Gastroesophageal sphincter (tissue), 4 donors: ENCODE data around the gene SYNDIG1L. TPM values are rescaled to one million over a fixed set of nuclear protein-coding genes. Genes with fewer than 3 reads are reported as not detected.

Source experiments
- ATAC-seq: fragments of 150-250 bp; one replicate; pipeline ENCODE4 v1.9.1; 2016; ENCODE audit warnings: mild to moderate bottlenecking, moderate library complexity
- H3K27ac ChIP-seq, 4 donors: fragments of 200-600 bp; sonication (generic) in 3 of 4; 1 replicate in 3 of 4; 2 replicates in 1 of 4; pipeline ENCODE4 v1.5.1; 2016 to 2019
- H3K27me3 ChIP-seq: fragments of 200-600 bp; sonication (generic); one replicate; pipeline ENCODE4 v1.5.1; 2019
- H3K36me3 ChIP-seq, 2 donors: fragments of 200-600 bp; sonication (generic); one replicate each; pipeline ENCODE4 v1.5.1; 2019; ENCODE audit warnings: control low read depth in 1 of 2
- H3K4me1 ChIP-seq, 3 donors: fragments of 200-600 bp; sonication (generic); 1 replicate in 2 of 3; 2 replicates in 1 of 3; pipeline ENCODE4 v1.5.1; 2016 to 2019; ENCODE audit warnings: control low read depth in 2 of 3
- H3K4me3 ChIP-seq, 2 donors: fragments of 200-600 bp; sonication (generic); one replicate each; pipeline ENCODE4 v1.5.1; 2019; ENCODE audit warnings: mild to moderate bottlenecking in 1 of 2, moderate library complexity in 1 of 2
- H3K9me3 ChIP-seq, 3 donors: fragments of 200-600 bp; sonication (generic); one replicate each; pipeline ENCODE4 v1.5.1; 2017 to 2019; ENCODE audit warnings: control low read depth in 2 of 3
- EP300 ChIP-seq: sonication (generic); formaldehyde crosslinking; IDR thresholded peaks from one replicate; pipeline ENCODE4 v1.6.1; 2017; ENCODE audit warnings: antibody characterized with exemption, mild to moderate bottlenecking
- POLR2A ChIP-seq, 2 donors: fragments of 450-650 bp; IDR thresholded peaks; one replicate each; pipeline ENCODE4 v1.6.1; 2017; ENCODE audit warnings: antibody characterized with exemption in 2 of 2, mild to moderate bottlenecking in 2 of 2, moderate library complexity in 1 of 2
- POLR2AphosphoS5 ChIP-seq: sonication (generic); formaldehyde crosslinking; IDR thresholded peaks from one replicate; pipeline ENCODE4 v1.6.1; 2017; ENCODE audit warnings: antibody characterized with exemption
- WGBS, 2 donors: methylation state at CpG; one replicate each; pipeline ENCODE4 v1.1.5; 2018; ENCODE audit warnings: low coverage in 1 of 2; 5-methylcytosine and 5-hydroxymethylcytosine counted together
- total RNA-seq, 4 donors: library from RNA; depleted of rRNA; stranded (reverse); fragments of >200 nt; gene quantifications; one replicate each; pipeline ENCODE4 v1.1.0, GENCODE V29; 2016
- TF ChIP-seq, protein P1 (sequence below), 4 experiments: fragments of 200-600 bp in 2 of 4; fragments of 450-650 bp in 2 of 4; sonication (generic) in 1 of 4; IDR thresholded peaks; one replicate each; pipeline ENCODE4 v1.5.1; 2017 to 2019; ENCODE audit warnings: antibody characterized with exemption in 4 of 4, mild to moderate bottlenecking in 2 of 4, moderate library complexity in 2 of 4

Gene SYNDIG1L
- total RNA-seq, 4 donors from 2014 or later: 0.20 to 0.47 (median 0.27) TPM; not detected in 1

DNA sequence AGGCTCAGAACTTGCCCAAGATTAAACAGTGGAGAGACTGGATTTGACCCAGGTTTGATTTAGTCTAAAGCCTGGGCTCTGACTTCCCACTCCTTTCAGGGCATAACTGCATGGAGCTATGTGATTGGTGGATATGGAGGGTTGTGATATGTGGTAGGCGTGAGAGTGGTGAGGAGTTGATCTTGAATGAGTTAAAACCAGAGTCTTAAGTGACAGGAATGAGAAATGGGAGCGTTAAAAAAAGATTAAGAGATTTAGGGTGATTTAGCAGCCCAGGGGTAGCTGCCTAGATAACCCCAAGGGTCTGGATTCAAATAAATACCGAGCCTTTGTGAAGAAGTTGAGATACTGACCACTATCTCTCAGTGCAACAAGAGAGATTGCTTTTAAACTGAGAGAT, 8.4 kb downstream of the SYNDIG1L start:
- no peak for ATAC-seq
- H3K4me1 ChIP-seq: no peaks in the 10 kb centered on the region
- TF ChIP-seq EP300: no peak
- TF ChIP-seq POLR2AphosphoS5: no peak
- no peak for TF ChIP-seq POLR2A (IDR thresholded peaks at IDR 0.05)
- TF ChIP-seq, protein P1, sequence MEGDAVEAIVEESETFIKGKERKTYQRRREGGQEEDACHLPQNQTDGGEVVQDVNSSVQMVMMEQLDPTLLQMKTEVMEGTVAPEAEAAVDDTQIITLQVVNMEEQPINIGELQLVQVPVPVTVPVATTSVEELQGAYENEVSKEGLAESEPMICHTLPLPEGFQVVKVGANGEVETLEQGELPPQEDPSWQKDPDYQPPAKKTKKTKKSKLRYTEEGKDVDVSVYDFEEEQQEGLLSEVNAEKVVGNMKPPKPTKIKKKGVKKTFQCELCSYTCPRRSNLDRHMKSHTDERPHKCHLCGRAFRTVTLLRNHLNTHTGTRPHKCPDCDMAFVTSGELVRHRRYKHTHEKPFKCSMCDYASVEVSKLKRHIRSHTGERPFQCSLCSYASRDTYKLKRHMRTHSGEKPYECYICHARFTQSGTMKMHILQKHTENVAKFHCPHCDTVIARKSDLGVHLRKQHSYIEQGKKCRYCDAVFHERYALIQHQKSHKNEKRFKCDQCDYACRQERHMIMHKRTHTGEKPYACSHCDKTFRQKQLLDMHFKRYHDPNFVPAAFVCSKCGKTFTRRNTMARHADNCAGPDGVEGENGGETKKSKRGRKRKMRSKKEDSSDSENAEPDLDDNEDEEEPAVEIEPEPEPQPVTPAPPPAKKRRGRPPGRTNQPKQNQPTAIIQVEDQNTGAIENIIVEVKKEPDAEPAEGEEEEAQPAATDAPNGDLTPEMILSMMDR (IDR thresholded peaks at IDR 0.05): no peak

DNA sequence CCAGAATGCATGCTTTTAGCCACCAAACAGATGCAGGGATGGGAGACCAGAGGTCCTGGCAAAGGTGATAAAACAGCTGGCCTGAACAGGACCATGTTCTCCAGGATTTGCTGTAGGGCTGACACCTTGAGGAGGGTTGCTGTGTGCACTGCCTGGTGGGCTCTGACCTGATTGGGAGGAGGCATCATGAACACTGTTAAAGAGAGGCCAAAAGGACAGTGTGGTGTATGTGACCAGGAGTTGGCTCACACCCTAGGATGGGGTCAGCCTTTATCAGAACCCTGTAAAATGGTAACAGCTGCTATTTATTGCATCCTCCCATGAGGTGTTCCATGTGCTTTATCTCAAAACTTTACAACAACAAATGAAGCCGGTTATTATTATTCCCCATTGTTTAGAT, 8.8 kb downstream of the SYNDIG1L start:
- TF ChIP-seq EP300: no peak
- no peak for TF ChIP-seq POLR2A (IDR thresholded peaks at IDR 0.05)
- TF ChIP-seq, protein P1 (IDR thresholded peaks at IDR 0.05): no peak
- no peak for TF ChIP-seq POLR2AphosphoS5
- Histone ChIP-seq H3K4me3 (no peak overlapping the region), H3K4me1 (no peaks in the 10 kb centered on the region), H3K27me3 (peaks cover 75% of the 10 kb centered on the region), H3K9me3 (peaks cover 0 to 10% (median 0%) of the 10 kb centered on the region in 3 donors), H3K27ac (no peak overlapping the region), H3K36me3 (no peaks in the 10 kb centered on the region)
- ATAC-seq: no peak
- 17 to 43% methylated on average over 1 of the region's 1 CpG for WGBS, 2 donors

More for the DNA sequence above, 8.4 kb downstream of the SYNDIG1L start:
- peaks cover 75% of the 10 kb centered on the region for H3K27me3 ChIP-seq
- 14 to 17% methylated on average over 3 of the region's 3 CpGs for WGBS, 2 donors
- no peaks in the 10 kb centered on the region for H3K36me3 ChIP-seq
- H3K9me3 ChIP-seq: peaks cover 0 to 10% (median 0%) of the 10 kb centered on the region in 3 donors
- no peak overlapping the region for H3K27ac ChIP-seq
- no peak overlapping the region for H3K4me3 ChIP-seq

DNA sequence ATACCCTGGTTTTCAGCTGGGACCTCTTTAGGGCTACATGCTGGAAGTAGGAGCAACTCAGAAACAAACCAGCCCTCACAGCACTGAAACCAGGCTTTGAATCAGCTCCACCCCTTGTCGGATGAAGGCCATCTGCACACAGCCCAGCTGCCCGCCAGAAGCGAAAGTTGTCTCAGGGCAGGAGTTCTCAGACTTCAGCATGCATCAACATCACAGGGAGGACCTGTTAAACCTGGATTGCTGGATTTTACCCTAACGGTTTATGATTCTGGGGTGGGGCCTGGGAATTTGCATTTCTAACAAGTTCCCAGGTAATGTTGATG, 10.9 kb downstream of the SYNDIG1L start:
- WGBS, 2 donors: 29 to 50% methylated on average over 1 to 3 of the region's 4 CpGs
- Histone ChIP-seq H3K9me3 (no peaks in the 10 kb centered on the region), H3K4me1 (no peaks in the 10 kb centered on the region), H3K27me3 (peaks cover 87% of the 10 kb centered on the region), H3K27ac (no peak overlapping the region), H3K4me3 (no peak overlapping the region), H3K36me3 (no peaks in the 10 kb centered on the region)
- no peak for ATAC-seq
- TF ChIP-seq, protein P1 (IDR thresholded peaks at IDR 0.05): no peak
- no peak for TF ChIP-seq EP300

DNA sequence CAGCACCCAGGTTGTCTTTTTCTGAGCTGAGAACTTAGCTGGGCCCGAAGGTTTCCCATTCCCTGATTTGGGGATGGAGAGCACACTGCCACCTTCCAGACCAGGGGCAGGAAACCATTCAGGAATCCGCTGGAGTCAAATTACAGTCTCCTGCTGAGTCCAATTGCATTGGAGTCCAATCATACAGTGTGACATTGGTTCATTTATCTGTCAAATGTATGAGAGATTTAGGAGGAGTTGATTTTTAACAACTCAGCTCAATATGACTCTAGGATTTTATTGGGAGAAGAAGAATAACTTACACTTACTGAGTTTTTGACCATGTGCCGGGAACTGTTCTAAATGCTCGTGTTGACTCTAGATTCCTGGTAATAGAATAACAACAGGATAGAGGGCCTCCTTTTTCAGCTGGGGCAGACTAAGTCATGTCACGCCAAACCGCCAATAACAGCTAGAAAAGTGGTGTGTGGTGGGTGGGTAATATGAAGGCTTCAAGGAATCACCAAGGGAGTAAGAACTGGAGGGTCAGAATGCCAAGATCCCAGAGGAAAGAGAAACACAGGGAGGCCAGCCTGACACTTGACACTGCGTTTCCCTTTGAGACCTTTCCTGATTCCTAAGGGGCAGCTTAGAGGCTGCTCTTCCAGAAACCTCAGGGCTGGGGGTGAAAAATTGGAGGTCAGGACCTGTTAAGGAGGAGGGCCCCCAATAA, 11.5 kb downstream of the SYNDIG1L start:
- Histone ChIP-seq H3K4me3 (no peak overlapping the region), H3K27me3 (peaks cover 87% of the 10 kb centered on the region), H3K36me3 (no peaks in the 10 kb centered on the region), H3K27ac (no peak overlapping the region), H3K9me3 (no peaks in the 10 kb centered on the region), H3K4me1 (no peaks in the 10 kb centered on the region)
- ATAC-seq: no peak
- TF ChIP-seq, protein P1 (IDR thresholded peaks at IDR 0.05): no peak
- TF ChIP-seq POLR2A (IDR thresholded peaks at IDR 0.05): no peak
- TF ChIP-seq EP300: no peak
- no peak for TF ChIP-seq POLR2AphosphoS5
- WGBS, 2 donors: 28 to 75% methylated on average over 3 to 4 of the region's 7 CpGs

DNA sequence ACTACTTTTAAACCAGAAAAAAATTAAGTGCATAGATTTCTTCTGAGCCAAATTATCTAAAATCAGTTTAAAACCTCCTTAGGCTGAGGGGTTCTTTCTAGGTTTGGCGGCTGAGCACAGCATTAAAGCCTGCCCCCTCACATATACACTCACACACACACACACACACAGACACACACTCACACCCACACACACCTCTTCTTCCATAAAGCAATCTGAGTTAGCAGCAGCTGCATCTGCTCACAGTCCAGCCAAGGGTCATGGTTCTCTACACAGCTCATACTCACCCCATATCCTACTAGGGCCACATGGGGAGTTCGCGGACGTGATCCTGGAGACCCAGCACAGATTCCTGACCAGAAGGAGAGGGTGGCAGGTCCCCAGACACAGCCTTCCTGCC, 12.4 kb downstream of the SYNDIG1L start:
- Histone ChIP-seq H3K27ac (no peak overlapping the region), H3K9me3 (no peaks in the 10 kb centered on the region), H3K36me3 (no peaks in the 10 kb centered on the region), H3K4me3 (no peak overlapping the region), H3K4me1 (no peaks in the 10 kb centered on the region), H3K27me3 (peaks cover 83% of the 10 kb centered on the region)
- no peak for ATAC-seq
- WGBS, 2 donors: 36% methylated on average over 1 of the region's 4 CpGs; no CpG with 5 or more reads in 1 of the 2 donors
- no peak for TF ChIP-seq POLR2AphosphoS5
- TF ChIP-seq, protein P1 (IDR thresholded peaks at IDR 0.05): no peak
- TF ChIP-seq POLR2A (IDR thresholded peaks at IDR 0.05): no peak
